Nephron progenitor cell (in vitro differentiated cells): ENCODE measurements around the gene TM7SF2.

Source experiments
- DNase-seq: peaks from one replicate; pipeline ENCODE4 v3.0.0; 2021
- H3K27ac Mint-ChIP-seq: 2 replicates; pipeline ENCODE4 v1.8.0; 2021; ENCODE audit warnings: mild to moderate bottlenecking, moderate library complexity, mixed read lengths
- H3K27me3 Mint-ChIP-seq: 2 replicates; pipeline ENCODE4 v1.8.0; 2021; ENCODE audit warnings: mild to moderate bottlenecking, low read depth, mixed read lengths; ENCODE audit not compliant: poor library complexity
- H3K36me3 Mint-ChIP-seq: 2 replicates; pipeline ENCODE4 v1.8.0; 2021; ENCODE audit warnings: low read depth, mixed read lengths
- H3K4me1 Mint-ChIP-seq: 2 replicates; pipeline ENCODE4 v1.8.0; 2021; ENCODE audit warnings: mixed read lengths
- H3K4me3 Mint-ChIP-seq: 2 replicates; pipeline ENCODE4 v1.8.0; 2021; ENCODE audit warnings: mild to moderate bottlenecking, moderate library complexity, mixed read lengths
- H3K9me3 Mint-ChIP-seq: 2 replicates; pipeline ENCODE4 v1.8.0; 2021; ENCODE audit warnings: mild to moderate bottlenecking, moderate library complexity, mixed read lengths
- CTCF ChIP-seq: fragments of 200-600 bp; sonication (generic); IDR thresholded peaks from 2 replicates; pipeline ENCODE4 v1.5.0; 2021; ENCODE audit warnings: antibody characterized with exemption

TM7SF2 gene

GRCh38 chr11:65111744-65112545, at the start of gene TM7SF2:
Gene TM7SF2, plus strand, starts transcription at chr11:65111872. Its CDS starts 144 bp downstream, at chr11:65112016.
- Mint-ChIP-seq H3K9me3 (no peaks in the 10 kb centered on the region), H3K4me1 (peaks cover 39% of the 10 kb centered on the region), H3K27me3 (peaks cover 4% of the 10 kb centered on the region), H3K36me3 (peaks cover 5% of the 10 kb centered on the region), H3K27ac (peak within 1 kb of the TSS; percentile 97), H3K4me3 (peak within 1 kb of the TSS; percentile 97)
- no peak for TF ChIP-seq CTCF
- DNase-seq, result peak; percentile 97

- Mint-ChIP-seq H3K4me1 (peaks cover 18% of the 10 kb centered on the region), H3K27ac (no peak overlapping the region), H3K9me3 (no peaks in the 10 kb centered on the region), H3K36me3 (no peaks in the 10 kb centered on the region), H3K4me3 (no peak overlapping the region), H3K27me3 (peaks cover 22% of the 10 kb centered on the region)
- TF ChIP-seq CTCF, result no peak
- DNase-seq, result no peak
These were observed 48.1 kb upstream of the TM7SF2 start for GRCh38 chr11:65063532-65063931.

- Mint-ChIP-seq H3K27me3 (peaks cover 18% of the 10 kb centered on the region), H3K36me3 (no peaks in the 10 kb centered on the region), H3K27ac (no peak overlapping the region), H3K9me3 (no peaks in the 10 kb centered on the region), H3K4me1 (peaks cover 18% of the 10 kb centered on the region), H3K4me3 (no peak overlapping the region)
- no peak for TF ChIP-seq CTCF
- DNase-seq, result no peak
These were observed 46.8 kb upstream of the TM7SF2 start for GRCh38 chr11:65064847-65065240.

GRCh38 chr11:65065851-65066250, 45.8 kb upstream of the TM7SF2 start:
- H3K4me1 Mint-ChIP-seq, result peaks cover 18% of the 10 kb centered on the region
- no peak overlapping the region for H3K4me3 Mint-ChIP-seq
- H3K36me3 Mint-ChIP-seq, result no peaks in the 10 kb centered on the region
- no peaks in the 10 kb centered on the region for H3K9me3 Mint-ChIP-seq
- no peak overlapping the region for H3K27ac Mint-ChIP-seq
- TF ChIP-seq CTCF, result no peak
- H3K27me3 Mint-ChIP-seq, result peaks cover 14% of the 10 kb centered on the region
- DNase-seq, result no peak

GRCh38 chr11:65066315-65066714, 45.4 kb upstream of the TM7SF2 start:
- H3K27ac Mint-ChIP-seq, result no peak overlapping the region
- peaks cover 12% of the 10 kb centered on the region for H3K27me3 Mint-ChIP-seq
- no peak for TF ChIP-seq CTCF
- H3K4me1 Mint-ChIP-seq, result peaks cover 18% of the 10 kb centered on the region
- H3K9me3 Mint-ChIP-seq, result no peaks in the 10 kb centered on the region
- H3K36me3 Mint-ChIP-seq, result no peaks in the 10 kb centered on the region
- no peak overlapping the region for H3K4me3 Mint-ChIP-seq
- no peak for DNase-seq

- no peaks in the 10 kb centered on the region for H3K36me3 Mint-ChIP-seq
- H3K27ac Mint-ChIP-seq, result no peak overlapping the region
- H3K4me1 Mint-ChIP-seq, result peaks cover 18% of the 10 kb centered on the region
- H3K27me3 Mint-ChIP-seq, result peaks cover 11% of the 10 kb centered on the region
- TF ChIP-seq CTCF, result no peak
- H3K9me3 Mint-ChIP-seq, result no peaks in the 10 kb centered on the region
- no peak overlapping the region for H3K4me3 Mint-ChIP-seq
- no peak for DNase-seq
These were observed 44.8 kb upstream of the TM7SF2 start for GRCh38 chr11:65066805-65067291.
